ENCODE data around the gene DLG3.
A peak's percentile ranks its signal among the peaks of the same experiment; 100 is the strongest.

DLG3 gene

GRCh38 chrX:70527610-70528345, 83.1 kb downstream of the DLG3 start:
- DNase-seq = no peak

- DNase-seq = no peak
These were observed 90.6 kb downstream of the DLG3 start for GRCh38 chrX:70535198-70535597.

DNA sequence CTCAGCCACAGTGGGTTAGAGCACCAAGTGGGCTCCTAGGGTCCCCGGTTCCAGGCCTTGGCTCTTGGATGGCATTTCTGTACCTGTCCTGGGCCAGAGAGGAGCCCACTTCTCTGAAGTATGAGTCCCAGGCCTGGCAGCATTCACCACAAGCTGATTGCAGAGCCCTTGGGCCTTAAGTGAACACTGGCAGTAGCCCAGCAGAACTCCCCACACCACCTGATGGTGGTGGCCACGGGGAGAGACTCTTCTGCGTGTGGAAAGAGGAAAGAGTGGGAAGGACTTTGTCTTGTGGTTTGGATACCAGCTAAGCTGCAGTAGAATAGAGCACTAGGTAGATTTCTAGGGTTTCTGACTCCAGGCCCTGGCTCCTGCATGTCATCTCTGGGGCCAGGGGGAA, 104.8 kb downstream of the DLG3 start:
- no peak for DNase-seq

DNA sequence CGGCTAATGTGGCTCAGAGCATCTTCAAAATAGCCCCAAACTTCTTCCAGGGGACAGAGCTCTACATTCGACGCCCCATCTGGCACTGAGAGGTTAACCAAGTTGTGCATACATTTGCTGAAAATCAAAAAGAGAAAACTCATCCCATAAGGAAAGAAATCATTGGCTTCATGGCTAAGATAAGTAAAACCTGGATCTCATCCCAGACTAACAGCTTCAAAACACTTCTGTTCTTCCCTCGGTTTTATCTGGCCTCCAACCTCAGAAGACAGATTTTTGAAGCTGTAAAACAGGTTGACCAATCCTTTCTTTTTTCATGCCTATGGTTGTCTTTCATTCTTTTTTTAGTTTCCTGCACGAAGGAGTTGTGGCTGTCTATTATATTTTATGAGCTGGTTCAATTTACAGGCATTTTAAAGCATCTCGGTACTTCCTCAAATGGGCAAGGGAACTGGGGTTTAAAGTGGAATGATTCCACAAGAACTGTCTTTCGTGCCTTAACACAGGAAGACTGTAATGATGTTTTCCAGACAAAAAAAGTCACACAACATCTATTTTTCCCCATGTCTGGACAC, 107.6 kb downstream of the DLG3 start:
- no peak for DNase-seq

- DNase-seq = no peak
These were observed 108.9 kb downstream of the DLG3 start for GRCh38 chrX:70553516-70553915.

- peak; percentile 53 for DNase-seq
These were observed 109.4 kb downstream of the DLG3 start for GRCh38 chrX:70554081-70554480.

GRCh38 chrX:70554523-70554922, 109.9 kb downstream of the DLG3 start:
- no peak for DNase-seq

DNA sequence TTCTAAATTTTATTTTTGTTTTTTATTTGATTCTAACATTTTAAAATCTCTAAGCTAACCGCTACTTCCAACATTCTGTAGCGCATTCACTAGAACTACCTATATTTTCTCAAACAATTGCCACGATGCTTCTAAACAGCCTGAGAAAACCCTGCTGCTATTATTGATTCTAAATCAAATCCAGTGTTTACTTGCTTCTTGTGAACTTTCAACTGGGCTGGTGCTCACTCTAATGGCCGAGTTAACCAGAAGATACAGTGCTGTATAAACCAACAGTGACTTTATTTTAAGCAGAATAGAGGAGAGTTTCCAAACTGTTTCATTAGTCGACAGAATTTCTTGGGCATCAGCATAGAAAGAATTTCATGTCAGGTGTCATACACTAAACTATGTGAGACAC, 110.3 kb downstream of the DLG3 start:
- no peak for DNase-seq

All from DMS53 (cell line).